MM.1S (cell line): ENCODE measurements around the gene EEF1B2.
"Not testable (repeated sequence)": the region's sequence is repeated elsewhere in the genome, so short reads cannot be mapped to it uniquely, and the experiment has no call there.

ENCODE experiments used
- DNase-seq: peaks from one replicate; pipeline ENCODE4 v3.0.0-alpha.2; 2015
- H2AFZ ChIP-seq: fragments of 300-600 bp; sonication (generic); 2 replicates; pipeline ENCODE4 v1.6.0; 2016; ENCODE audit warnings: antibody characterized with exemption, low read length
- H3F3A ChIP-seq: fragments of 300-600 bp; sonication (generic); 2 replicates; pipeline ENCODE4 v1.6.1; 2016; ENCODE audit warnings: mild to moderate bottlenecking, antibody characterized with exemption, low read length, moderate library complexity, mixed read lengths; ENCODE audit not compliant: insufficient read depth
- H3K27ac ChIP-seq: fragments of 300-600 bp; sonication (generic); 2 replicates; pipeline ENCODE4 v1.5.1; 2016; ENCODE audit warnings: mild to moderate bottlenecking, low read length
- H3K27me3 ChIP-seq: fragments of 300-600 bp; sonication (generic); replicated peaks from 2 replicates; pipeline ENCODE4 v1.6.0; 2016; ENCODE audit warnings: low read length; ENCODE audit not compliant: insufficient read depth
- H3K36me3 ChIP-seq: fragments of 300-600 bp; sonication (generic); replicated peaks from 2 replicates; pipeline ENCODE4 v1.6.1; 2016; ENCODE audit warnings: mild to moderate bottlenecking, low read length, mixed read lengths; ENCODE audit not compliant: insufficient read depth
- H3K4me1 ChIP-seq: fragments of 300-600 bp; sonication (generic); 2 replicates; pipeline ENCODE4 v1.6.1; 2016; ENCODE audit warnings: low read length, mixed read lengths
- H3K4me2 ChIP-seq: fragments of 300-600 bp; sonication (generic); 2 replicates; pipeline ENCODE4 v1.6.0; 2016; ENCODE audit warnings: low read depth, low read length
- H3K4me3 ChIP-seq: fragments of 300-600 bp; sonication (generic); 2 replicates; pipeline ENCODE4 v1.5.1; 2016; ENCODE audit warnings: low read length, mixed read lengths
- H3K79me2 ChIP-seq: fragments of 300-600 bp; sonication (generic); 2 replicates; pipeline ENCODE4 v1.6.1; 2016; ENCODE audit warnings: mixed run types, low read length, mixed read lengths
- H3K9ac ChIP-seq: fragments of 300-600 bp; sonication (generic); 2 replicates; pipeline ENCODE4 v1.6.1; 2016; ENCODE audit warnings: low read length, mixed read lengths
- H3K9me2 ChIP-seq: fragments of 300-600 bp; sonication (generic); replicated peaks from 2 replicates; pipeline ENCODE4 v1.6.1; 2016; ENCODE audit warnings: mild to moderate bottlenecking, low read length, mixed read lengths; ENCODE audit not compliant: insufficient read depth
- H3K9me3 ChIP-seq: fragments of 300-600 bp; sonication (generic); replicated peaks from 2 replicates; pipeline ENCODE4 v1.6.1; 2016; ENCODE audit warnings: mild to moderate bottlenecking, low read length, mixed read lengths; ENCODE audit not compliant: insufficient read depth
- H4K20me1 ChIP-seq: fragments of 300-600 bp; sonication (generic); 2 replicates; pipeline ENCODE4 v1.6.1; 2016; ENCODE audit warnings: mild to moderate bottlenecking, low read length, moderate library complexity, mixed read lengths; ENCODE audit not compliant: insufficient read depth
- EZH2 ChIP-seq: fragments of 300-600 bp; sonication (generic); optimal IDR thresholded peaks from 2 replicates; pipeline ENCODE3; 2017; ENCODE audit warnings: low read depth, mild to moderate bottlenecking, antibody characterized with exemption, low read length, mixed read lengths
- EZH2phosphoT487 ChIP-seq: fragments of 300-600 bp; sonication (generic); IDR thresholded peaks from 2 replicates; pipeline ENCODE4 v1.6.1; 2018; ENCODE audit warnings: antibody characterized with exemption, low read length
- TF ChIP-seq, protein P1 (sequence below): fragments of 300-600 bp; sonication (generic); IDR thresholded peaks from 2 replicates; pipeline ENCODE4 v1.5.1; 2016; ENCODE audit warnings: antibody characterized with exemption, low read length, mixed read lengths

EEF1B2 gene

DNA sequence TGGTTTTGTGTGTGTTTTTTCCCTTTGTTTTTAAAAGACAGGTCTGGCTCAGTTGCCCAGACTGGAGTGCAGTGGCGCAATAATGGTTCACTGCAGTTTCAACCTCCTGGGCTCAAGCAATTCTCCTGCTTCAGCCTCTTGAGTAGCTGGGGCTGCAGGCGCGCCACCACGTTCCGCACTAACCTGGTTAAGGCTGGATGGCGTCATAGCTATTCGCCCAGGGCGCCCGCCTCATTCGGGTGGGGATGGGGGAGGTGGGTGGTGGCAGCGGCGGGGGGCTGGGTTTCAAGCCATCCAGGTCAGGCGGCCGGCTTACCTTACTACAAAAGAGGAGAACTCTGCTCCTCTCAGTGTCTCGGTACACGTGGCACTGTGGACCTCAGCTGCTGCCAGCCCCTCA lies 42.8 kb downstream of the EEF1B2 start:
- Histone ChIP-seq H3K4me2 (no peak overlapping the region), H3K4me3 (no peak overlapping the region), H4K20me1 (no peaks in the 10 kb centered on the region), H3F3A (no peaks in the 10 kb centered on the region), H3K79me2 (no peaks in the 10 kb centered on the region), H3K4me1 (peaks cover 6% of the 10 kb centered on the region; the same call in 1 of the 2 replicates), H3K9me2 (no peaks in the 10 kb centered on the region), H2AFZ (no peak overlapping the region), H3K9ac (no peak overlapping the region), H3K27me3 (no peaks in the 10 kb centered on the region), H3K36me3 (no peaks in the 10 kb centered on the region), H3K9me3 (no peaks in the 10 kb centered on the region), H3K27ac (no peak overlapping the region)
- no peak for TF ChIP-seq EZH2
- TF ChIP-seq, protein P1, sequence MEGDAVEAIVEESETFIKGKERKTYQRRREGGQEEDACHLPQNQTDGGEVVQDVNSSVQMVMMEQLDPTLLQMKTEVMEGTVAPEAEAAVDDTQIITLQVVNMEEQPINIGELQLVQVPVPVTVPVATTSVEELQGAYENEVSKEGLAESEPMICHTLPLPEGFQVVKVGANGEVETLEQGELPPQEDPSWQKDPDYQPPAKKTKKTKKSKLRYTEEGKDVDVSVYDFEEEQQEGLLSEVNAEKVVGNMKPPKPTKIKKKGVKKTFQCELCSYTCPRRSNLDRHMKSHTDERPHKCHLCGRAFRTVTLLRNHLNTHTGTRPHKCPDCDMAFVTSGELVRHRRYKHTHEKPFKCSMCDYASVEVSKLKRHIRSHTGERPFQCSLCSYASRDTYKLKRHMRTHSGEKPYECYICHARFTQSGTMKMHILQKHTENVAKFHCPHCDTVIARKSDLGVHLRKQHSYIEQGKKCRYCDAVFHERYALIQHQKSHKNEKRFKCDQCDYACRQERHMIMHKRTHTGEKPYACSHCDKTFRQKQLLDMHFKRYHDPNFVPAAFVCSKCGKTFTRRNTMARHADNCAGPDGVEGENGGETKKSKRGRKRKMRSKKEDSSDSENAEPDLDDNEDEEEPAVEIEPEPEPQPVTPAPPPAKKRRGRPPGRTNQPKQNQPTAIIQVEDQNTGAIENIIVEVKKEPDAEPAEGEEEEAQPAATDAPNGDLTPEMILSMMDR: no peak
- TF ChIP-seq EZH2phosphoT487: no peak
- no peak for DNase-seq

GRCh38 chr2:206203331-206203730 lies 43.6 kb downstream of the EEF1B2 start:
- Histone ChIP-seq H2AFZ (no peak overlapping the region), H3K79me2 (no peaks in the 10 kb centered on the region), H3K4me1 (peaks cover 6% of the 10 kb centered on the region; the same call in 1 of the 2 replicates), H3K27me3 (no peaks in the 10 kb centered on the region), H3F3A (no peaks in the 10 kb centered on the region), H3K4me2 (no peak overlapping the region), H3K9me2 (no peaks in the 10 kb centered on the region), H3K9ac (no peak overlapping the region), H3K9me3 (no peaks in the 10 kb centered on the region), H3K36me3 (no peaks in the 10 kb centered on the region), H3K4me3 (no peak overlapping the region), H4K20me1 (no peaks in the 10 kb centered on the region), H3K27ac (no peak overlapping the region)
- TF ChIP-seq, protein P1: no peak
- TF ChIP-seq EZH2phosphoT487 (no peak), EZH2 (no peak)
- DNase-seq: no peak

- Histone ChIP-seq H3K79me2 (no peaks in the 10 kb centered on the region), H3K9me3 (no peaks in the 10 kb centered on the region), H3K27ac (no peak overlapping the region), H3F3A (no peaks in the 10 kb centered on the region), H3K4me1 (peaks cover 6% of the 10 kb centered on the region; the same call in 1 of the 2 replicates), H3K9me2 (no peaks in the 10 kb centered on the region), H3K36me3 (no peaks in the 10 kb centered on the region), H2AFZ (no peak overlapping the region), H3K27me3 (no peaks in the 10 kb centered on the region), H3K4me2 (no peak overlapping the region), H4K20me1 (no peaks in the 10 kb centered on the region), H3K9ac (no peak overlapping the region), H3K4me3 (no peak overlapping the region)
- no peak for DNase-seq
- TF ChIP-seq EZH2phosphoT487 (no peak), EZH2 (no peak)
Measured at GRCh38 chr2:206204710-206205109, 45.0 kb downstream of the EEF1B2 start.

DNA sequence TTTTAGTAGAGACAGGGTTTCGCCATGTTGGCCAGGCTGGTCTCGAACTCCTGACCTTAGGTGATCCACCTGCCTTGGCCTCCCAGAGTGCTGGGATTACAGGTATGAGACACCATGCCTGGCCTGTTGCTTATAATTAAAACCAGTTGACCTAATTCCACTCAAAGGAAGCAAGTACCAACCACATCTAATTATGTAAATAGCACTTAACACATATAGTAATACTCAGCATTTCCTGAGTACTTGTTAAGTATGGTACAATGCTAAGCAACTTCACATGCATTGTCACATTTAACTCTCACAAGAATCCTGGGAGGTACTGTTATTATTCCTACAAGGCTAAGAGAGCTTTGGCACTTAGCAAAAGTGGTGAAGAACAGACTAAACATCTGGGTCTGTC lies 47.6 kb downstream of the EEF1B2 start:
- not testable (repeated sequence) for H3K9me2 ChIP-seq, H4K20me1 ChIP-seq, H3K4me3 ChIP-seq, H3K27ac ChIP-seq, H3K79me2 ChIP-seq, H3K4me2 ChIP-seq, H3K9me3 ChIP-seq, H3K36me3 ChIP-seq, H3F3A ChIP-seq, H3K4me1 ChIP-seq, H3K9ac ChIP-seq, H2AFZ ChIP-seq, H3K27me3 ChIP-seq
- DNase-seq: peak; percentile 56
